ENCODE results near the gene NUDT21.

NUDT21 gene

GRCh38 chr16:56460101-56460500, 9.0 kb upstream of the NUDT21 start:
- DNase-seq, result no peak

- DNase-seq, result no peak
Observed at GRCh38 chr16:56457927-56458470, 6.9 kb upstream of the NUDT21 start.

DNA sequence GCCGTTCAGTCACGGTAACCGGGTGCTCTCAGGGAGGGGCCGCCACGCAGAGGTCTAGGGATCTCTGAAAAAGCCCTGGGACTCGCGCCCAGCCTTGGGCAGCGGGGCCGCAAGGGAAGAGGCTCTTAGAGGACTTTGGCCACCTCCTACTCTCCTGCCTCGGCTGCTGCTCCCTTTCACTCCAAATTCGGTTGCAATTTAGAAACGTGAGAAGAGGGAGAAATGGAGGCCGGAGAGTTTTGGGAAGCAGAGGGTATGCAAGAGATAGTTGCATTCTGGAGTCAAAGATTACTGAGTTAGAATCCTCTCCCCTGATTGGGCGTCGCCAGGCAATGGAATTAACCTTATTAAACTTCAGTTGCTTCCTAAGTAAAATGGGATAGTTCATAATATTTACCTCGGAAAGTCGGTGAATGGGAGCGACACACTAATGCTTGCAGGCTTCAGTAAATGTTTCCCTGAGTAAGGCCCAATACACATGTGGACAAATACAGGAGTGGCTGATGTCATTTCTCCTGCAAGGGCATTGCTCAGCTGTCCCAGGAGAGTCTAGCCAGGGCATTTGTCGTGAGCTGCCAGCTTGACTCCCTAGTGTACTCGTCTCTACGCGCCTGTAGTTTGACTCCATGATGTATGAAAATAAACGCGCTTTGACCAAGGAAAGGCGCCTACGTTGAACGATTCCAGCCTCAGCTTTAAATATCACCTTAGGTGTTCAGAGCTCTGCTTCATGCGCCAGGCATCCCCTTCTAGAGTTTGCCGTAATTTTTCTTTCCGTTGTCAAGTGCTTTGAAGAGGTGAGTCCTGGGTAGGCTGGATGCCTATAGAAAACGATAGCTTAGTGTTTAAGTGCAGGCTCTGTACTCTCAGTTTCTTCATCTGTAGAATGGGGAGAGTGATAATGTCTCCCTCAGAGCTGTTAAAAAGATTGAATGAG, 889 bp upstream of the NUDT21 start:
- peak; percentile 5 for DNase-seq

- no peak for DNase-seq
Observed at GRCh38 chr16:56450275-56450985, 702 bp downstream of the NUDT21 start.

- no peak for DNase-seq
Observed at GRCh38 chr16:56448005-56448404, 3.1 kb downstream of the NUDT21 start.

- no peak for DNase-seq
Observed at GRCh38 chr16:56447286-56447685, 3.8 kb downstream of the NUDT21 start.

- DNase-seq, result no peak
Observed at GRCh38 chr16:56438038-56438437, 13.1 kb downstream of the NUDT21 start.

DNA sequence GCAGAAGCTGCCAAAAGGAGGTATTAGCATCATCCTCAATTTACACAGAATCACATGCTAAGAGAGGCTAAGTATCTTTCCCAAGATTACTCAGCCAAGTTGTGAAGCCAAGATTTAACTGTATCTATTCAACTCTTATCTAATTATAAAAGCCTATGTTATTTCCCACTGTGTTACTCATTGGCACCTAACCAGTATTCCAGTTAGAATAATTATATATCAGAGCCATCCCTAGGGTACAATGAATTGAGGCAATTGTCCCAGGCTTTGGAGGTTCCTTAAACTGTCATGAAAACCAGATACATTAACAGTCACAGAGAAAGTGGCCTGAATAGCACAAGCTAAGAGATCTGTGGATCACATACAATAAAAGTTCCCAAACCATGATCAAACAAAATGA, 14.9 kb downstream of the NUDT21 start:
- DNase-seq, result no peak

GRCh38 chr16:56428091-56428490, 23.0 kb downstream of the NUDT21 start:
- no peak for DNase-seq

DNA sequence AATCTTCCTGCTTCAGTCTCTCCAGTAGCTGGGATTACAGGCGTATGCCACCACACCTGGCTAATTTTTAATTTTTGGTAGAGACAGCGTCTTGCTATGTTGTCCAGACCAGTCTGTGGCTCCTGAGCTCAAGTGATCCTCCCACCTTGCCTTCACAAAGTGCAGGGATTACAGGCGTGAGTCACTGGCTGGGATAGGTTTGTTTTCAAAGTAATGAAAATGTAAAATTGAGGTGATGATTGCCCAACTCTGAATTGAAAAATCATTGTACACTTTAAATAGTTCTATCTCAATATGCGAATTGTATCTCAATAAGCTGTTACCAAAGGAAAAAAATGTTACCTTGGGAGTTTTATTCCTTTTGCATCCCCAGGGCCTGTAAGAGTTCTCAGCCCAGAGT, 24.5 kb downstream of the NUDT21 start:
- no peak for DNase-seq

DNA sequence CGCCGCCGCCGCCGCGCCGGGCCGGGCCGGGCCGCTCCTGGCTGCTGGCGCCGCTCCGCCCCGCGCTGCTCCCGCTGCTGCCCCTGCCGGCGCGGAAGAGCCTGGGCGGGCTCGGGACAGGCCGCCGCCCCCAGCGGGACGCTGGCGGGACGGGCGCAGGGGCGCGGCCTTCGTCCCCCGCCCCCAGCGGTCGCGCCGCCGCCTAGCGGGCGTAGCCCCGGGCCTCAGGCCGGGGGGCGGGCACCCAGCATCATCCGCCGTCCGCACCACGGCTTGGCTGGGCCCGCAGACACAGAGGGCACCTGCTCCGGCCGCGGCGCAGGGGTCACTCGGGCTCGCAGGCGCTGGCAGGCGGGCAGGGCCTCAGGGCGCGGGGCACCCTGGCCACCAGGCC, 25.7 kb downstream of the NUDT21 start, which contains the start of gene AMFR:
Gene AMFR, minus strand, starts transcription at position 107 of the 394 bp plus-strand sequence. CDS start 218 bp downstream, outside the sequence.
- peak; percentile 53 for DNase-seq

DNA sequence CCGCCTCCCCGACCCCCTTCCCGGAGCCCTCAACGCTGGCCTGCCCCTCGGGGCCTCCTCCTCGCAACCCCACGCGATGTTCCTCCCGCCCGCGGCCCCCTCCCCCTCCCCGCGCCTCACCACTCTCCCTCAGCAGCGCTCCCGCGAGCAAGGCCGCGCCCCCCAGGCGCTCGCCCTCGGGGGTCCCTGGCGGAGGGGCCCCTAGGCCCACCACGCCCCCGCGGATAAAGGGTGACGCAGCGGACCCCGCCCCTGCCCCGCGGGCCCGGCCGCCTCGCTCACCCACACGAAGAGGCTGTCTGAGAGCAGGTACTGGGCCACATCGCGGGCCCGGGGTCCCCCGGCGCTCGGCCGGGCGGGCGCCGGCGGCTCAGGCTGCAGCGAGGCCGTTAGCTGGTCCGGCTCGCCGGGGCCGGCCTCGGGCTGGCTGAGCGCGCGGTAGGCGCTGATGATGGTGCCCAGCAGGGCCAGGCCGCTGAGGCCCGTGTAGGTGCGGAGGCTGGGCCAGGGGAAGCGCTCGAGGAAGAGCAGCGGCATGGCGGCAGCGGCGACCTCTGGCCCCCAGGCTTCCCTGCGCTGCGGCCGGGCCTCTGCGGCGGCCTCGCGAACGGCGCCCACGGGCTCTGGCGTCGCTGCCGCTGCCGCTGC, 26.2 kb downstream of the NUDT21 start:
- no peak for DNase-seq

GRCh38 chr16:56424404-56424764, 26.7 kb downstream of the NUDT21 start:
- no peak for DNase-seq

- peak; percentile 69 for DNase-seq
Observed at GRCh38 chr16:56423584-56424403, 27.3 kb downstream of the NUDT21 start.

DNA sequence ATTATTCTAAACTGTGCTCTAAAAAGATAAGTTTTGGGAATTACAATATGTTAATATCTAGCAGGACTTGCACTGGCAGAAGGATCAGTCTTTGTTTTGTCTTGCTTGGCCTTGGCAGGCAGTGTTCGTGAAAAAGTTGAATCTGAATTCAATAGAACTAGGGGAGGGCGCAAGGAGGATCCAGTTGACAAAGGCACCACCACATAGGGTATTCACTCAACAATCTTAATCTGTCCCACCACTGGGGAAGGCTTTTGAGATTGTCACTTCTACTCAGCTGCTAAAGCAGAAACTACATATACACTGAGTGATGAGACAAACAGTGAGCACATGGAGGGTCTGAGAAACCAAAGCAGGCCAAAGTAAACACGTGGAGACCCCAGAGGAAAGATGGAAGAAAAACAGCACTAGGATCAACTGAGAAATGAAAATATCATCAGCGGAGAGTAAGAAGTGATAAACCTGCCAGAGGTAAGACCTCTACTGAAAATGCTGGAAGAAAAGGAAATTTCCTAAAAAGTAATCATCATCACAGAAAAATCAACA, 28.2 kb downstream of the NUDT21 start:
- no peak for DNase-seq

DNA sequence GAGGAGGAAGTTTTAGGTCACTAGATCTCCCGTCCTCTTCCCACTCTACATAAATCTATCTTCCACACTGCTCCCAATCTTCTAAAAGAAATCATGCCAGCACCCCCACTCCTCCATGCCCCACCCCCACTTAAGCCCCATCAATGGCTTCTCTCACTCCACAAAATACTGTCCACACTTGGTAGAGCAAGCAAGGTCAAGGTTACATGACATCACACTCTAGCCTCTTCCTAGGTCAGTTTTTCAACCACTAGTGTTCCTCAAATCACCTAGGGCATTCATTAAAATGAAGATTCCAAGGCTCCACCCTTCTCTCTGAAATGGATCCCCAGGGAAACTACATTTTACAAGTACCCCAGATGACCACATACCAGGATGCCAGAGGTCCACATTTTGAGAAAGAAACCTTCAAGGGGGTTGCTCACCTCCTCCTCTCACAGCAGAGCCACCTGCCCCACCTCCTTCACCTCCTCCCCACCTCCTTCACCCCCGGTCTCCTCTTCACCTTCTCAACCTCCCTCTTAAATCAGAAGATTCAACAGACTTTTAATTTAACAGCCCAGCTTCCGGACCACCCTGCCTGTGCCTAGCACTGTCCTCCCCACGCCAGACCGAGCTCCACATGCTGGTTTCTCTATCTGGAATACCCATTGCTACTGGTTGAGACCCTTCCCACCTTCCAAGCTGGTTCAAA, 29.0 kb downstream of the NUDT21 start:
- DNase-seq, result no peak

GRCh38 chr16:56421313-56421712, 29.8 kb downstream of the NUDT21 start:
- DNase-seq, result no peak

DNA sequence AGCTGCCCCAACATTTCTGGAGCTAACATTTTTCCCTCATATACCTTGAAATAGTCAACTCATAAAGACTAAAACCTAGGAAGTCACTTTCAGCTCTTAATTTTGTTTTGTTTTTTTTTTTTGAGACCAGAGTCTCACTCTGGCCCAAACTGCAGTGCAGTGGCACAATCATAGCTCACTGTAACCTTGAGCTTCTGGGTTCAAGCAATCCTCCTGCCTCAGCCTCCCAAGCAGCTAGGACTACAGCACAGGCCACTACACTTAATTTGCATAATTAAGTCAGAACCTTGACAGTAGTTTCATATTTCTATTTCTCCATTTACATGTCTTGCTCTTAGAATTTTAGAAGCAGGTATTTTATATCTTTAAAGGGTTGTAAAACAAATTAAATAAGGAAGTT, 30.5 kb downstream of the NUDT21 start:
- DNase-seq, result no peak

DNA sequence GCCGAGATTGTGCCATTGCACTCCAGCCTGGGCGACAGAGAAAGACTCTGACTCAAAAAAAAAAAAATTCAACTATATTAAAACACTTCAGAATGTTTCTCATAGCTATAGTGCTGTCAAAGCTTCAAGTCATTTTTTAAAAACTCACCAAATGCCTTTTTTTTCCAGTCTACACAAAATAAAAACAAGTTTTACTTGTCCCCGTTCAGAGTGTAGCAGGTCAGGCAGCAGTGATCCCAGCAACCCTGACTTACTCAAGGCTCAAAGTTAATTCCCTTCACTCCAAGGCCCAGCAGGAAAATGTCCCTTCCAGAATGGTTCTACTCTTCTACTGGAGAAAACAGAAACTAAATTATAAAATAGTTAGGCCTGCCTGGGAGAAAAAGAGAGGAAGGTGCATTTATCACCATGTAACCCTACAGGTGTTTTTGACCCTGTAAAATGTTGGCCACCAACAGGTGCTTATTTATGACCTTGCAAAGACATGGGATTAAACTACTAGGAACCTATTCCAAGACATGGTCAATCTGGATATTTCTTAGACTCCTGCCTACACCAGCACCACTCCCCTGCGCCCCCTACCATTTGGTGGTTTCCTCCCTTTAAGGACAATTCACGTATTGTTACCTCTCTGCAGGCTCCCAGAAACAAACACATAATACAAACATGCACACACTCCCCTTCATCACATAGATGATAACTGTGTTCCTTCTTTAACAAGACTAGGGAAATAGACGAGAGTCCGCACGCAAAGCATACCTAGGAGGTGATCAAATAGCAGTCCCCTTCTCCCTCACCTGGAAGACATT, 31.2 kb downstream of the NUDT21 start:
- no peak for DNase-seq

DNA sequence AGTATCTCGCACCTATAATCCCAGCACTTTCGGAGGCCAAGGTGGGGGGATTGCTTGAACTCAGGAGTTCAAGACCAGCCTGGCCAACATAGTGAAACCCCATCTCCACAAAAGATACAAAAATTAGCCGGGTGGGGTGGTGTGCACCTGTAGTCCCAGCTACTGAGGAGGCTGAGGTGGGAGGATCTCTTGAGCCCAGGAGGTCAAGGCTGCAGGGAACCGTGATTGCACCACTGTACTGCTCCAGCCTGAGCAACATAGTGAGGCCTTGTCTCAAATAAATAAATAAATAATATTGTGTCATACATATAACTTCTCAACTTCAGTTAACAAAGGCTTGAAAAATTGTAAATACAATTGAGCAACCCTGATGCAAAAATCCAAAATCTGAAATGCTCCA, 34.0 kb downstream of the NUDT21 start:
- no peak for DNase-seq

GRCh38 chr16:56415875-56416274, 35.3 kb downstream of the NUDT21 start:
- DNase-seq, result peak; percentile 17
